Measurements from ENCODE around the gene RPH3AL. TPM values are rescaled to one million over a fixed set of nuclear protein-coding genes. Genes with fewer than 3 reads are reported as not detected.

The RPH3AL gene
- total and polyA plus RNA-seq, 10 of the 15 experiments (the other 5 are each of a cell fraction or from before 2014, with no cell fraction given) = 0.04 to 1.2 (median 0.47) TPM; not detected in 2

- TF ChIP-seq E4F1 (IDR thresholded peaks at IDR 0.05; ENCODE audit: borderline replicate concordance, partially characterized antibody) (no peak), SREBF1 (IDR thresholded peaks at IDR 0.05; ENCODE audit: low read length) (no peak), SREBF2 (IDR thresholded peaks at IDR 0.05; ENCODE audit: low read length) (no peak)
These were observed 134.0 kb downstream of the RPH3AL start (continued) for GRCh38 chr17:218432-219110.

GRCh38 chr17:216625-217024, 136.0 kb downstream of the RPH3AL start:
- H3K36me3 ChIP-seq (ENCODE audit: control insufficient read depth in 2 of 2, insufficient read depth in 2 of 2, low read length in 1 of 2) = no peaks in the 10 kb centered on the region
- CTCF ChIA-PET = no interaction called here
- no peak for TF ChIP-seq STAT1 (conservative IDR thresholded peaks at IDR 0.05)
- no peak for TF ChIP-seq CEBPB (IDR thresholded peaks at IDR 0.05; ENCODE audit: borderline replicate concordance in 1 of 2, low read depth in 2 of 2, low read length in 2 of 2)
- no peak for TF ChIP-seq ESRRA (IDR thresholded peaks at IDR 0.05; ENCODE audit: low read length)
- no peak for TF ChIP-seq KAT2A (conservative IDR thresholded peaks at IDR 0.05; ENCODE audit: control insufficient read depth, low read depth, low read length)
- no peak for TF ChIP-seq FOXM1 (IDR thresholded peaks at IDR 0.05; ENCODE audit: low read depth, low read length)
- TF ChIP-seq CREB1 (IDR thresholded peaks at IDR 0.05; ENCODE audit: low read depth) = no peak
- H3K79me2 ChIP-seq (ENCODE audit: control insufficient read depth, insufficient read depth, low read length) = no peaks in the 10 kb centered on the region
- RAD21 ChIA-PET (ENCODE audit: unreplicated experiment) = no interaction called here
- H3K4me3 ChIP-seq = no peak overlapping the region
- H2AFZ ChIP-seq (ENCODE audit: control insufficient read depth, low read depth, low read length) = no peak overlapping the region
- WGBS (ENCODE audit: insufficient coverage, insufficient replicate concordance, low lambda C conversion rate, missing lambda C conversion rate) = 10% methylated on average over 2 of the region's 2 CpGs
- intact Hi-C loops (cut with micrococcal nuclease; ENCODE audit: unreplicated experiment) = no loop called here
- ATAC-seq = no peak
- no peak overlapping the region for H3K9ac ChIP-seq (ENCODE audit: control insufficient read depth, insufficient read depth, low read length)
- FAIRE-seq = no peak
- DNase-seq (ENCODE audit: low read depth, low spot score) = no peak
- no peaks in the 10 kb centered on the region for H4K20me1 ChIP-seq (ENCODE audit: control insufficient read depth, insufficient read depth)
- H3K4me2 ChIP-seq (ENCODE audit: control insufficient read depth, insufficient read depth) = no peak overlapping the region
- H3K9me3 ChIP-seq (replicated peaks; ENCODE audit: control insufficient read depth, insufficient read depth, low read length) = no peaks in the 10 kb centered on the region
- H3K4me1 ChIP-seq (ENCODE audit: control insufficient read depth, insufficient read depth, low read length) = no peaks in the 10 kb centered on the region
- SMC1A ChIA-PET (ENCODE audit: uncharacterized antibody, unreplicated experiment) = no interaction called here
- no TSS peak for BruUV-seq (replicated peaks)
- in situ Hi-C loops (cut with MboI) = no loop called here
- POLR2A ChIA-PET = no interaction called here
- no peak overlapping the region for H3K27ac ChIP-seq (ENCODE audit: control insufficient read depth, insufficient read depth)
- H3K27me3 ChIP-seq (replicated peaks in 1 of 2; ENCODE audit: control insufficient read depth in 2 of 2, insufficient read depth in 2 of 2, low read length in 1 of 2) = no peaks in the 10 kb centered on the region; a peak in 1 of 4 replicates
